ENCODE measurements around the gene FYTTD1. TPM values are rescaled to one million over a fixed set of nuclear protein-coding genes. Genes with fewer than 3 reads are reported as not detected.
A peak's percentile ranks its signal among the peaks of the same experiment; 100 is the strongest.

Gene FYTTD1
- total RNA-seq, 1 experiment from 2014 or later = 75.4 TPM

DNA sequence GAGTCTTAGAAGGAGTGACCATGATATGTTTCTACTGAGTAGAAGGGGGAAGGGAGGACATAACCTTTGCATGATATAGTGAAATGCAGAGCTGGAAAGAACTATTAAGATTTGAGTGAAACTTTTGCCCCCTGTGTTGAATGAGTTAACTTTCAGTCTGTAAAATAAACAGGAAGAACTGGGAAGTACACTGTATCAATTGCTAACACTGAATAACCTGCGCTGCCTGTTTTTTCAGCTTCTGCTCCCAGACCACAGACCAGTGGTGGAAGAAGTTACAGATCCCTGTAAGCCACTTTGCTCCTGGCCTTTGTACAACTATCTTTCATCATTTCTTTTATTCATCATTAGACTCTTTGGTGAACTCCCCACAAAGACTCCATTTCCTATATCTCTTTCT, 37.7 kb downstream of the FYTTD1 start:
- H3K4me1 ChIP-seq (replicated peaks; ENCODE audit: insufficient read depth) = peaks cover 26% of the 10 kb centered on the region
- H3K79me2 ChIP-seq (ENCODE audit: low read depth) = peaks cover 14% of the 10 kb centered on the region
- H3K27me3 ChIP-seq (ENCODE audit: insufficient read depth, low read depth) = no peaks in the 10 kb centered on the region
- H3K9me2 ChIP-seq (ENCODE audit: insufficient read depth) = no peaks in the 10 kb centered on the region
- no peak overlapping the region for H3K4me3 ChIP-seq
- POLR2A ChIA-PET (ENCODE audit: unreplicated experiment) = no interaction called here
- CTCF ChIA-PET = interaction anchor here (0.6 kb wide), 1 partner anchor 56 kb away, joined by 4 read pairs; no protein-coding TSS in a partner anchor
- H2AFZ ChIP-seq = no peak overlapping the region
- DNase-seq = peak; percentile 39 to 70
- intact Hi-C loops (cut with micrococcal nuclease; ENCODE audit: unreplicated experiment) = no loop called here
- TF ChIP-seq, protein P1, sequence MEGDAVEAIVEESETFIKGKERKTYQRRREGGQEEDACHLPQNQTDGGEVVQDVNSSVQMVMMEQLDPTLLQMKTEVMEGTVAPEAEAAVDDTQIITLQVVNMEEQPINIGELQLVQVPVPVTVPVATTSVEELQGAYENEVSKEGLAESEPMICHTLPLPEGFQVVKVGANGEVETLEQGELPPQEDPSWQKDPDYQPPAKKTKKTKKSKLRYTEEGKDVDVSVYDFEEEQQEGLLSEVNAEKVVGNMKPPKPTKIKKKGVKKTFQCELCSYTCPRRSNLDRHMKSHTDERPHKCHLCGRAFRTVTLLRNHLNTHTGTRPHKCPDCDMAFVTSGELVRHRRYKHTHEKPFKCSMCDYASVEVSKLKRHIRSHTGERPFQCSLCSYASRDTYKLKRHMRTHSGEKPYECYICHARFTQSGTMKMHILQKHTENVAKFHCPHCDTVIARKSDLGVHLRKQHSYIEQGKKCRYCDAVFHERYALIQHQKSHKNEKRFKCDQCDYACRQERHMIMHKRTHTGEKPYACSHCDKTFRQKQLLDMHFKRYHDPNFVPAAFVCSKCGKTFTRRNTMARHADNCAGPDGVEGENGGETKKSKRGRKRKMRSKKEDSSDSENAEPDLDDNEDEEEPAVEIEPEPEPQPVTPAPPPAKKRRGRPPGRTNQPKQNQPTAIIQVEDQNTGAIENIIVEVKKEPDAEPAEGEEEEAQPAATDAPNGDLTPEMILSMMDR (conservative IDR thresholded peaks at IDR 0.05) = no peak
- TF ChIP-seq EZH2 (IDR thresholded peaks at IDR 0.05; ENCODE audit: low read depth) = no peak
- H4K20me1 ChIP-seq (ENCODE audit: insufficient read depth) = no peaks in the 10 kb centered on the region
- BruUV-seq (replicated peaks) = no TSS peak
- H3K4me2 ChIP-seq = peak overlapping the region; percentile 48
- H3K27ac ChIP-seq = peak overlapping the region; percentile 40
- H3K9me3 ChIP-seq (ENCODE audit: insufficient read depth, low read depth) = no peaks in the 10 kb centered on the region
- H3K36me3 ChIP-seq (ENCODE audit: low read depth) = peaks cover 10% of the 10 kb centered on the region; the same call in 1 of the 2 replicates
- H3F3A ChIP-seq (ENCODE audit: insufficient read depth, low read depth) = peaks cover 44% of the 10 kb centered on the region; the same call in 1 of the 2 replicates

DNA sequence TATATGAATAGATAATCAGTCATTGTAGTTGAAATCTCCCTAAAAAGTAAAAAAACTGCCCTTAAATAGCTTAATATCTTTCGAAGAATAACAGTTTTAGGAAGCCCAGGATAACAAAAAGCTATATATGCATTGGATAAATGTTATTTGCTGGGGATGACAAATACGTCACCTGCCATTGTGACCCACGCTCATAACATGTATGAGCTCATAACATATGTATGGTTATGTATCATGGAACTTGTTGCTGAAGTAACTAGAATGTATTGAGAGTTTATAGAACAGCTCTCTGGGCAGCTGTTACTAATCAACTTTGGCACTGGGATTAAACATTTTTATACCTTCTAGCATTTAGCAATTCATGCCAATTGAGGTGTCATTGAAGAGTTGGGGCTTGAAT, 39.6 kb downstream of the FYTTD1 start:
- ChIA-PET CTCF (no interaction called here), POLR2A (ENCODE audit: unreplicated experiment) (no interaction called here)
- DNase-seq = no peak

DNA sequence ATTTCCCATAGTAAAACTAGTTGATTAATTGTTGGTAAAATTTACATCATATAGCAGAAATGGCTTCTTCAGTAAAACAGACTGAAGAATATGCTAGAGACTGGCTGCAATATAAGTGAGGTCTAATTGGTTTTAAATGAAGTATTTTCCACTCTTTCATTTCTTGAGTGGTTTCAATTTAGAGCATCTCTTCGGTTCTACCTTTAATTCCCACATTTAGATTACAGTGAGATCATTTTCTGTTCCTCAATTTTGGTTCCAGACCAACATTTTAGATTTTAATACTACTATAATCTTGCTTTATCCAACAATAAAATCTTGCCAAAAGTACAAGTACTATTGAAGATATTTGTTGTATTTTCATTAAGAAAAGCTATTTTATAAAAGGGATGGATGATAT, 40.4 kb downstream of the FYTTD1 start:
- Histone ChIP-seq H3K4me3 (peak overlapping the region; percentile 89; the same call in 1 of the 2 replicates), H3K27ac (no peak overlapping the region), H3K4me1 (replicated peaks; ENCODE audit: insufficient read depth) (peaks cover 51% of the 10 kb centered on the region), H4K20me1 (ENCODE audit: insufficient read depth) (no peaks in the 10 kb centered on the region), H3K9me2 (ENCODE audit: insufficient read depth) (no peaks in the 10 kb centered on the region; the same call in 1 of the 2 replicates), H3K4me2 (peak overlapping the region; percentile 83), H3K9me3 (ENCODE audit: insufficient read depth, low read depth) (no peaks in the 10 kb centered on the region), H3F3A (ENCODE audit: insufficient read depth, low read depth) (peaks cover 65% of the 10 kb centered on the region), H3K27me3 (ENCODE audit: insufficient read depth, low read depth) (no peaks in the 10 kb centered on the region), H3K79me2 (ENCODE audit: low read depth) (peaks cover 38% of the 10 kb centered on the region), H3K36me3 (ENCODE audit: low read depth) (no peaks in the 10 kb centered on the region), H2AFZ (no peak overlapping the region)
- DNase-seq = no peak
- intact Hi-C loops (cut with micrococcal nuclease; ENCODE audit: unreplicated experiment) = no loop called here
- ChIA-PET POLR2A (ENCODE audit: unreplicated experiment) (no interaction called here), CTCF (no interaction called here)
- TF ChIP-seq EZH2 (IDR thresholded peaks at IDR 0.05; ENCODE audit: low read depth) = no peak
- TF ChIP-seq, protein P1 (conservative IDR thresholded peaks at IDR 0.05) = no peak
- BruUV-seq (replicated peaks) = no TSS peak

More for the DNA sequence above, 39.6 kb downstream of the FYTTD1 start:
- no TSS peak for BruUV-seq (replicated peaks)
- Histone ChIP-seq H3K9me3 (ENCODE audit: insufficient read depth, low read depth) (no peaks in the 10 kb centered on the region), H3K79me2 (ENCODE audit: low read depth) (peaks cover 31% of the 10 kb centered on the region), H3F3A (ENCODE audit: insufficient read depth, low read depth) (peaks cover 57% of the 10 kb centered on the region), H3K4me1 (replicated peaks; ENCODE audit: insufficient read depth) (peaks cover 44% of the 10 kb centered on the region), H3K9me2 (ENCODE audit: insufficient read depth) (no peaks in the 10 kb centered on the region; the same call in 1 of the 2 replicates), H3K4me3 (no peak overlapping the region), H3K36me3 (ENCODE audit: low read depth) (no peaks in the 10 kb centered on the region), H3K4me2 (no peak overlapping the region), H2AFZ (no peak overlapping the region), H4K20me1 (ENCODE audit: insufficient read depth) (no peaks in the 10 kb centered on the region), H3K27me3 (ENCODE audit: insufficient read depth, low read depth) (no peaks in the 10 kb centered on the region), H3K27ac (no peak overlapping the region)
- intact Hi-C loops (cut with micrococcal nuclease; ENCODE audit: unreplicated experiment) = no loop called here
- TF ChIP-seq, protein P1 (conservative IDR thresholded peaks at IDR 0.05) = no peak
- no peak for TF ChIP-seq EZH2 (IDR thresholded peaks at IDR 0.05; ENCODE audit: low read depth)
